Activated T-cell treated with anti-CD3 and anti-CD28 coated beads, Interleukin-2, amount 50 U/mL, for 72 hours (primary cell): ENCODE data around the gene MARCHF2. TPM values are rescaled to one million over a fixed set of nuclear protein-coding genes. Genes with fewer than 3 reads are reported as not detected.
"Not testable (repeated sequence)": the region's sequence is repeated elsewhere in the genome, so short reads cannot be mapped to it uniquely, and the experiment has no call there.

Source experiments
- ATAC-seq, 2 donors: fragments of 150-1000 bp; cut with Tn5 transposase; replicated peaks in 1 of 2; 2 replicates each; pipeline ENCODE4 v1.10.0; 2021; ENCODE audit warnings: moderate library complexity in 2 of 2, mild to moderate bottlenecking in 1 of 2
- DNase-seq, 2 donors: peaks; one replicate each; pipeline ENCODE4 v3.0.0; 2021 to 2022; ENCODE audit warnings: mixed read lengths in 1 of 2
- H3K27ac Mint-ChIP-seq: one replicate; pipeline ENCODE4 v1.8.0; 2022; ENCODE audit warnings: mild to moderate bottlenecking, moderate library complexity, mixed read lengths
- H3K27me3 Mint-ChIP-seq: one replicate; pipeline ENCODE4 v1.8.0; 2022; ENCODE audit warnings: low read depth, mixed read lengths
- H3K36me3 Mint-ChIP-seq, 2 donors: one replicate each; pipeline ENCODE4 v1.8.0; 2022; ENCODE audit warnings: mixed read lengths in 2 of 2, mild to moderate bottlenecking in 1 of 2; ENCODE audit not compliant: insufficient read depth in 2 of 2
- H3K4me1 Mint-ChIP-seq: one replicate; pipeline ENCODE4 v1.8.0; 2022; ENCODE audit warnings: low read depth, mixed read lengths
- H3K4me3 Mint-ChIP-seq, 2 donors: one replicate each; pipeline ENCODE4 v1.8.0; 2022; ENCODE audit warnings: mild to moderate bottlenecking in 2 of 2, mixed read lengths in 2 of 2, moderate library complexity in 2 of 2
- H3K9me3 Mint-ChIP-seq, 2 donors: one replicate each; pipeline ENCODE4 v1.8.0; 2022; ENCODE audit warnings: mixed read lengths in 2 of 2
- total RNA-seq, 2 donors: library from RNA; stranded (reverse); gene quantifications; one replicate each; pipeline ENCODE4 v1.2.3, GENCODE V29; 2022

MARCHF2 gene
- total RNA-seq, 2 donors from 2014 or later, result 12.1 to 13.0 TPM

DNA sequence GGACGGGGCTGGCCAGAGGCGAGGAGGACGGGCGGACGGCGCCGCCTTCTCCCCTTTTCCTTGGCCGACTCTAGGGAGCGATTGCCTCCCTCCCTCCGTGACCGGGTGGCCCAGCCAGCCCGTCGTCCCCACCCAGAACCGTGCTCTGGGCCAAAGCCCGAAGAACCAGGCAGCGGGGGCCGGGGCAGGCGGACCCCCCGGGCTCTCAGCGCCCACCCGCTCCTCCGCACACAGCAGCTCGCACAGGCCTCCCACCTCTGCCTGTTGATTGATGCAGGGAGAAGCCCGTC is 9.3 kb upstream of the MARCHF2 start:
- Mint-ChIP-seq H3K9me3 (no peaks in the 10 kb centered on the region), H3K4me1 (no peaks in the 10 kb centered on the region), H3K36me3 (peaks cover 1 to 2% of the 10 kb centered on the region in 2 donors), H3K4me3 (no peak overlapping the region), H3K27ac (no peak overlapping the region), H3K27me3 (no peaks in the 10 kb centered on the region)
- ATAC-seq (no peak), DNase-seq (no peak)

DNA sequence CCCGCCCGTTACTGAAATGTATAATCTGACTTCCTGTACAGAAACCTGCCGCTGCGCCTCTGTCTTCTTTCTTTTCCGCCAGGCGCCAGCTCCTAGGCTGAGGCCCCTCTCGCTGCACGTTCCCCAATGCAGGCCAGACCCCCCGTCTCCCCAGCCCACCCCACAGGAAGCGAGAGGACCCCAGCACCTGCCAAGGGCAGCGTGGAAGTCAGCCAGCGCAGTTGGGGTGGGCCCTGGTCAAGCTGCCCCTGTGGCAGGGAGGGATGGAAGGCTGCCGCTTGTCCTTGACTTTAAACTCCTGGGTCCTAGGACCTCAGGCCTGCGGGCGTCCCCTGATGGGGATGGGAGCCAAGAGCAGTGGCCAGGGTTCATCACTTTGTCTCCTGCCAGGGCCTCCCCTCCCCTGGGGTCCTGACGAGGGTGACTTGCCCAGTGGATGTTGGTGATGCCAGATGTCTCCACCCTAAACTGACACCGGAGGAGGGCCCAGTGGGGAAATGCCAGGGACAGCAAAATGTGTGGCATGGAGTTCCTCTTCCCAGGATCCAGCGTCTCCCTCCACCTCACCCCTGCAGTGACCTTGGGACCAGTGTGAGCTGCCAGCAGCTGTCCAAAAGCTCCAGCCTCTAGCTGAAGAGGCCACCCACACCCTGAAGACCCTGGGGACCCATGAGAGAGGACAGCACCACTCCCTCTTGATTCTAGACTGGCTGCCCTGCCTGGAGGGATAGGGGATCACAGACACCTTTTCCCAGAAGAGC is 8.5 kb upstream of the MARCHF2 start:
- no peaks in the 10 kb centered on the region for H3K9me3 Mint-ChIP-seq
- no peaks in the 10 kb centered on the region for H3K4me1 Mint-ChIP-seq
- peaks cover 1 to 2% of the 10 kb centered on the region in 2 donors for H3K36me3 Mint-ChIP-seq
- H3K27ac Mint-ChIP-seq, result no peak overlapping the region
- H3K27me3 Mint-ChIP-seq, result no peaks in the 10 kb centered on the region
- no peak overlapping the region for H3K4me3 Mint-ChIP-seq
- ATAC-seq (no peak), DNase-seq (no peak)

DNA sequence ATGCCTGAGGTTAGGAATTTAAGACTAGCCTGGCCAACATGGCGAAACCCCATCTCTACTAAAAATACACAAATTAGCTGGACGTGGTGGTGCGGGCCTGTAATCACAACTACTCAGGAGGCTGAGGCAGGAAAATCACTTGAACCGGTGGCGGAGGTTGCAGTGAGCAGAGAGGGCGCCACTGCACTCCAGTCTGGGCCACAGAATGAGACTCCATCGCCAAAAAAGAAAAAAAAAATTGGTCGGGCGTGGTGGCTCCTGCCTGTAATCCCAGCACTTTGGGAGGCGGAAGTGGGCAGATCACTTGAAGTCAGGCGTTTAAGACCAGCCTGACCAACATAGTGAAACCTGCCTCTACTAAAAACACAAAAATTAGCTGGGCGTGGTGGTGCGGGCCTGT is 2.4 kb upstream of the MARCHF2 start:
- H3K9me3 Mint-ChIP-seq, H3K4me1 Mint-ChIP-seq, H3K27me3 Mint-ChIP-seq, DNase-seq, H3K27ac Mint-ChIP-seq, ATAC-seq, H3K36me3 Mint-ChIP-seq, H3K4me3 Mint-ChIP-seq: not testable (repeated sequence)

- H3K27me3 Mint-ChIP-seq, result no peaks in the 10 kb centered on the region
- DNase-seq (no peak), ATAC-seq (no peak)
- H3K27ac Mint-ChIP-seq, result no peak overlapping the region
- peaks cover 7% of the 10 kb centered on the region for H3K4me1 Mint-ChIP-seq
- no peaks in the 10 kb centered on the region for H3K36me3 Mint-ChIP-seq
- no peaks in the 10 kb centered on the region for H3K9me3 Mint-ChIP-seq
- peak overlapping the region; percentile 60 to 76 for H3K4me3 Mint-ChIP-seq
Measured at GRCh38 chr19:8413629-8413995, 507 bp downstream of the MARCHF2 start.

DNA sequence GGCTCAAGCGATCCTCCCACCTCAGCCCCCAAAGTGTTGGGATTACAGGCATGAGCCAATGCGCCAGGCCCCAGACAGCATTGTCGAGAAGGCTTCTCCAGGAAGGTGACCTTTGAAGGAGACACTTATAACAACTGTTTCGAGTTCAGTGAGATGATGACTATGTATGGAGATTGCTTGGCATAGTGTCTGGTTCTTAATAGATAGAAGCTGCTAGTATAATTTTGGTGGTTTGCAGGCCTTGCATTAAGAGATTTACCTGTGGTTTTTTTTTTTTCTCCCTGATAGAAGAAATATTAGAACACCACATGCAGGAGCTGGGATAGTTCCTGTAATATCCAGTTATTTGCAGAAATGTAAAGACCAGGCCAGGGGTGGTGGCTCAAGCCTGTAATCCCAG is 3.7 kb downstream of the MARCHF2 start:
- Mint-ChIP-seq H3K27me3 (no peaks in the 10 kb centered on the region), H3K36me3 (no peaks in the 10 kb centered on the region), H3K27ac (no peak overlapping the region), H3K9me3 (no peaks in the 10 kb centered on the region), H3K4me3 (no peak overlapping the region), H3K4me1 (peaks cover 7% of the 10 kb centered on the region)
- DNase-seq, result no peak
- no peak for ATAC-seq

DNA sequence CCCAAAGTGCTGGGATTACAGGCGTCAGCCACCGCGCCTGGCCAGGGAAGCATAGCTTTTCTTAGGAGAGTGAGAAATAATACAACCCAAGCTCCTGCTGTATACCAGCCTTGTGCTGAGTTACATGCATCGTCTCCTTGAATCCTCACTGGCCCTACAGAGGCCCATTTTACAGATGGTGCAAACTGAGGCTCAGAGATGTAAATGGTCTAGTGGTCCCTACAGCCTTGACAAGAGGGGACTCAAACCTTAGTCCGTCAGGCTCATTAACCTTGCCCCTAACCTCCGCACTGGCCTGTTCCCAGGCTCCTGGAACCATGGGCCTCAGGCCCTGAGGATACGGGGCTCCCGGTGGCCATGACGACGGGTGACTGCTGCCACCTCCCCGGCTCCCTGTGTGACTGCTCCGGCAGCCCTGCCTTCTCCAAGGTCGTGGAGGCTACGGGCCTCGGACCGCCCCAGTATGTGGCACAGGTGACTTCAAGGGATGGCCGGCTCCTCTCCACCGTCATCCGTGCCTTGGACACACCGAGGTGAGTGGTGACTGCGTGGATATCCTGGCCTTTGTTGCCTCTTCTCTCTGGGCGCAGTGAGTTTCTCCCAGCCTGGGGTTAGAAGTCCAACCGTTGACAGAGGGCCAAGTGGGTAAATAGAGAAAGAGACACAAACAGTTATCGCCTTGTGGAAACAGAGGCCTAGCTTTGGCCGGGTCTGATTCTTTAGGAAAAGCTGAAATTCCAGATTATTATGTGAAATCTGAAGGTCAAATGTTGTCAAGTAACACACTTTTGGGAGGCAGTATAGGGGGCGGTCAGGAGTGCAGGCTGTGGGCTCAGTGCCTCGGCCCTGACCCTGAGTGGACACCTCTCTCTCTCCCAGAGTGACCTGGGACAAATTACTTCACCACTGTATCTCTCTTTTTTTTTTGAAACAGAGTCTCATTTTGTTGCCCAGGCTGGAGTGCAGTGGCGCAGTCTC is 8.7 kb downstream of the MARCHF2 start:
- Mint-ChIP-seq H3K9me3 (no peaks in the 10 kb centered on the region), H3K4me1 (no peaks in the 10 kb centered on the region), H3K27ac (no peak overlapping the region), H3K36me3 (no peaks in the 10 kb centered on the region), H3K4me3 (no peak overlapping the region), H3K27me3 (no peaks in the 10 kb centered on the region)
- DNase-seq (no peak), ATAC-seq (no peak)

DNA sequence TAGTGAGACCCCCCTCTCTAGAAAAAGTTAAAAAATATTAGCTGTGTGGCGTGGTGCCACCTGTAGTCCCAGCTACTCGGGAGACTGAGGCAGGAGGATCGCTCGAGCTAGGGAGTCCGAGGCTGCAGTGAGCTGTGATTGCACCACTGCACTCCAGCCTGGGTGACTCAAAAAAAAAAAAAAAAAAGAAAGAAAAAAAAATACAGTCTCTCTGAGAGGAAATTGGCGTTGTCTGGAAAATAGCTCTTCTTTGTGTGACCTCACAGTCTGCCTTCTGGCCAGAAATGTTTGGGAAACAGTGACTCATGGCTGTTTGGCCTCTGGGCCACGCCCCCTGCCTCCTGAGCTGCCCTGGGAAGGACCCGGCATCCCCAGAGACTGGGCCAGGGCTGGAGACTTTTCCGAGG is 10.7 kb downstream of the MARCHF2 start:
- no peaks in the 10 kb centered on the region for H3K4me1 Mint-ChIP-seq
- ATAC-seq (no peak), DNase-seq (no peak)
- H3K4me3 Mint-ChIP-seq, result no peak overlapping the region
- no peaks in the 10 kb centered on the region for H3K27me3 Mint-ChIP-seq
- no peak overlapping the region for H3K27ac Mint-ChIP-seq
- H3K36me3 Mint-ChIP-seq, result no peaks in the 10 kb centered on the region
- H3K9me3 Mint-ChIP-seq, result no peaks in the 10 kb centered on the region

- not testable (repeated sequence) for H3K36me3 Mint-ChIP-seq
Measured at GRCh38 chr19:8425331-8425730, 12.2 kb downstream of the MARCHF2 start.

GRCh38 chr19:8426283-8426682 is 13.2 kb downstream of the MARCHF2 start:
- no peaks in the 10 kb centered on the region for H3K27me3 Mint-ChIP-seq

More at GRCh38 chr19:8425331-8425730, 12.2 kb downstream of the MARCHF2 start:
- not testable (repeated sequence) for DNase-seq, ATAC-seq, H3K4me3 Mint-ChIP-seq, H3K27ac Mint-ChIP-seq, H3K27me3 Mint-ChIP-seq, H3K9me3 Mint-ChIP-seq, H3K4me1 Mint-ChIP-seq

GRCh38 chr19:8429044-8429443 is 15.9 kb downstream of the MARCHF2 start:
- Mint-ChIP-seq H3K4me1 (no peaks in the 10 kb centered on the region), H3K4me3 (no peak overlapping the region), H3K27ac (no peak overlapping the region), H3K36me3 (no peaks in the 10 kb centered on the region), H3K27me3 (no peaks in the 10 kb centered on the region), H3K9me3 (no peaks in the 10 kb centered on the region)
- DNase-seq, result no peak
- no peak for ATAC-seq

More at GRCh38 chr19:8426283-8426682, 13.2 kb downstream of the MARCHF2 start:
- Mint-ChIP-seq H3K9me3 (no peaks in the 10 kb centered on the region), H3K36me3 (no peaks in the 10 kb centered on the region), H3K4me1 (no peaks in the 10 kb centered on the region), H3K27ac (no peak overlapping the region), H3K4me3 (no peak overlapping the region)
- DNase-seq (no peak), ATAC-seq (no peak)

DNA sequence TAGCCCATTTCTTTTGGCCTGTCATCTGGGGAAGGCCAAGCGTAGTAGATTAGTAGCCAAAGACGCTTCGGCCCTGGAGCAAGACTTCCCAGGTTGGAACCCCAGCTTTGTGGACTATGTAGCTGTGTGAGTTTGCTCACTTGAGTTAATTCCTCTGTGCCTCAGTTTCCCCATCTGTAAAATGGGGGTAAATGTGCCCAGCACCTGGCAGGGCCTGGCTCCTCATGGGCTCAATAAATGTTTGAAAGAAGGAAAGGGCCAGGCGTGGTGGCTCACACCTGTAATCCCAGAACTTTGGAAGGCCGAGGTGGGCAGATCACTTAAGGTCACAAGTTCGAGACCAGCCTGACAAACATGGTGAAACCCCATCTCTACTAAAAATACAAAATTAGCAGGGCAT is 16.7 kb downstream of the MARCHF2 start:
- no peaks in the 10 kb centered on the region for H3K27me3 Mint-ChIP-seq
- no peaks in the 10 kb centered on the region for H3K36me3 Mint-ChIP-seq
- H3K4me1 Mint-ChIP-seq, result no peaks in the 10 kb centered on the region
- H3K4me3 Mint-ChIP-seq, result no peak overlapping the region
- no peak for DNase-seq
- H3K27ac Mint-ChIP-seq, result no peak overlapping the region
- no peaks in the 10 kb centered on the region for H3K9me3 Mint-ChIP-seq
- no peak for ATAC-seq

GRCh38 chr19:8430650-8431049 is 17.5 kb downstream of the MARCHF2 start:
- Mint-ChIP-seq H3K36me3 (no peaks in the 10 kb centered on the region), H3K4me3 (no peak overlapping the region), H3K4me1 (peaks cover under 1% of the 10 kb centered on the region), H3K27ac (no peak overlapping the region), H3K27me3 (no peaks in the 10 kb centered on the region), H3K9me3 (no peaks in the 10 kb centered on the region)
- DNase-seq, result no peak
- no peak for ATAC-seq

GRCh38 chr19:8438236-8438635 is 25.1 kb downstream of the MARCHF2 start:
- H3K4me1 Mint-ChIP-seq, result peaks cover 6% of the 10 kb centered on the region
- no peak overlapping the region for H3K4me3 Mint-ChIP-seq
- no peak for DNase-seq
- no peak for ATAC-seq
- H3K27me3 Mint-ChIP-seq, result no peaks in the 10 kb centered on the region
- H3K27ac Mint-ChIP-seq, result no peak overlapping the region
- H3K9me3 Mint-ChIP-seq, result no peaks in the 10 kb centered on the region
- no peaks in the 10 kb centered on the region for H3K36me3 Mint-ChIP-seq
